Lung microvascular endothelial cell (primary cell): Measurements from ENCODE around the gene PTPRN. TPM values are rescaled to one million over a fixed set of nuclear protein-coding genes. Genes with fewer than 3 reads are reported as not detected.
"Not testable (repeated sequence)": the region's sequence is repeated elsewhere in the genome, so short reads cannot be mapped to it uniquely, and the experiment has no call there.

ENCODE experiments used
- DNase-seq, 2 donors: peaks; one replicate each; pipeline versions ENCODE4 v3.0.0 to v3.0.0-alpha.2; 2010; ENCODE audit warnings: low read depth in 2 of 2
- total RNA-seq: library from RNA; depleted of rRNA; stranded (reverse); fragments of >200 nt; gene quantifications from 2 replicates; pipeline ENCODE4 v1.2.1, GENCODE V29; 2014

Gene PTPRN
- total RNA-seq, 1 donor from 2014 or later = not detected

GRCh38 chr2:219270055-219270372 lies 39.2 kb downstream of the PTPRN start:
- no peak for DNase-seq

- DNase-seq = no peak
These were observed 39.7 kb downstream of the PTPRN start for GRCh38 chr2:219269362-219270054.

GRCh38 chr2:219268294-219268693 lies 40.9 kb downstream of the PTPRN start:
- DNase-seq = no peak

DNA sequence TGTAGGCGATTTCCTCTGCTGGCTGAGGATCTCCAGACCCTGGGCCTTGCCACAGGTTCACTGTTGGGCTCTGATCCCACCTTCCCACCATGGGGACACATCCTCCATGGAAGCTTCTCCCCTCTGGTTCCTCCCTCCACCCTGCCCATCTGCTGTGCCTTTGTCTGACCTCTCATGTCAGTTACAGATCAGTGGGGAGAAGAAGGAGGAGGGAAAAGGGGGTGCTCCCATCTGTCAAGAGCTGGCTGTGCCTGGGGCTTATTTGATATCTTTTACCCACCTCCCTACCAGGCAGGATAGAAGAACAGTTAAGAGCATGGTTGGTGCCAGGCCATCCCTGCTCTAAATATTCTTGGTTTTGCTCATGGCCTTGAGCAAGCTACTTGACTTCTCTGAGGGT lies 42.3 kb downstream of the PTPRN start:
- DNase-seq = no peak

- no peak for DNase-seq
These were observed 43.0 kb downstream of the PTPRN start for GRCh38 chr2:219266232-219266631.

DNA sequence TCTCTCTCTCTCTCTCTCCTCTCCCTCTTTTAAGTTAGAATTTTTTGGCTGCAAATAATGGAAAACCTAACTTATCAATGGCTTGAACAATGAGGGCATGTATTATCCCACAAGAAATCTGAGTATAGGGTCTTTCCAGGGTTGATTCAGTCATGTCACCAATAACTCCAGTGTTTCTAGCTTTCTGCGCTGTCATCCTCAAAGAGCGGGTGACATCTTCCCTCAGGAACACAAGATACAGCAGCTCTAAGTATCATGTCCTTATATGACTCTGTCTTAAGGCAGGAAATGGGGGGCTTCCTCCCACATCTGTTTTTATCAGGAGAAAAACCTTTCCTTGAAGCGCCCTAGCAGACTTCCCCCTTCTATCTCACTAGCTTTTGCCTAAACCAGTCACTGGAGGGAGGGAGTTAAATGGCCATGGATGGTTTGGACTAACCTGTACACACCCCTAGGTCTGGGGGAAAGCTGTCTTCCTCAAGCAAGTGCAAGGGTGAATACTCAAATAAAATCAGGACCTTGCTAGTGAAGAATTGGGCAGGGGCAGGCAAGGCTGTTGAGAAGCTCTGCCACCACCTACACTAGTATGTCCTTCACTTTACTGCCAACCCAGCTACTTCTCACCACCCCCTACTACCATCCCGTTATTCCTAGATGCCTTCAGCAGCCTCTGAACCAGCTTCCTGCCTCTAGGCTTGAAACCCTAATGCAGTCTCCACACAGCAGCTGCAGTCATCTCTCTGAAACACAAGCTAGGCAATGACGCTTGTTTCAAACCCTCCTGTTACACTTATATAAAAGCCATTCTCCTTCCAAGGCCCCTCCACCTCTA lies 48.0 kb downstream of the PTPRN start:
- DNase-seq = no peak

- not testable (repeated sequence) for DNase-seq
These were observed 50.3 kb downstream of the PTPRN start for GRCh38 chr2:219258942-219259341.

DNA sequence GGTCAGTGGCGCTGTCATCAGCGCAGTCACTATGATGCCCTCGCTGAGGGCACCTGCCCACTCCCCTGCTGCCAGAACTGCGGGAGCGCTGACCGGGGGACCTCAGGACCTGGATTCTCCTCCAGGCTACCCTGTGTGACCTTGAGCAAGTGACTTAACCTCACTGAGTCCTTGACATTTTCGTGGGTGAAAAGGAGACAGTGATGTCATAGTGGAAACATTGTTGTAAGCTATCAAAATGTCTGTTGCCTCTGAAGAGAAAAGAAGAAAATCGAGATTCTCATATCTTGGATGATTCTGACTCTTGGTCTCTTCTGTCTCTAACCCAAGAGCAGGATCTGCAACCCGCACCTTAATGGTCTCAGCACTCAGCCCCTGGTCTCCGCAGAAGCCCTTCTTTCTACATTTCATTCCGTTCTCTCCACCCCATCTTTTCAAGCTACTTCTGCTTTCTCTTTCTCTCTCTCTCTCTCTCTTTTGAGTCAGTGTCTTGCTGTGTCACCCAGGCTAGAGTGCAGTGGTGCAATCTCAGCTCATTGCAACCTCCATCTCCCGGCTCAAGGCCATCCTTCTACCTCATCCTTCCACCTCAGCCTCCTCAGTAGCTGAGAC lies 54.5 kb downstream of the PTPRN start:
- DNase-seq = no peak

- peak; percentile 71 to 79 for DNase-seq
These were observed 55.2 kb downstream of the PTPRN start, which contains the start of gene TUBA4A for GRCh38 chr2:219253753-219254589. Gene TUBA4A, minus strand, starts transcription at chr2:219253918. Its CDS starts 60 bp downstream, at chr2:219253858.

GRCh38 chr2:219252900-219253752 lies 56.1 kb downstream of the PTPRN start, which contains the start of gene TUBA4B:
Gene TUBA4B, plus strand, starts transcription at chr2:219253243. Its CDS starts 165 bp downstream, at chr2:219253408.
- peak; percentile 12 to 19 for DNase-seq

GRCh38 chr2:219252570-219252899 lies 56.7 kb downstream of the PTPRN start:
- DNase-seq = no peak

- no peak for DNase-seq
These were observed 57.1 kb downstream of the PTPRN start for GRCh38 chr2:219252084-219252483.

DNA sequence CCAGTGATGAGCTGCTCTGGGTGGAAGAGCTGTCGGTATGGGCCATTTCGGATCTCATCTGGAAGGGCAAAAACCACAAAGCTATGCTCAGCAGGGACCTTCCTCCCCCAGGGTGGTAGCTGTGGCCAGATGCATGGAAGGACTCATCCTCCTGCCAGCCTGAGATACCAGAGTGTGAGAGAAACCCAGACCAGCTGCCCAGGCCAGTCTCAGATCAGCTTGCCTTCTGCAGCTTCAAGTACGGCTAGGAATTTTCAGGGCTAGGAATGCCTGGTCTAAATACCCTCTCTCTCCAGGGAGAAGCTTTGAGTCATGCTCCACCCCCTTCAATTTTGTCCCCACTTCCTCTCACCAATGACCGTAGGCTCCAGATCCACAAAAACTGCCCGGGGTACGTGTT lies 57.5 kb downstream of the PTPRN start:
- DNase-seq = no peak

DNA sequence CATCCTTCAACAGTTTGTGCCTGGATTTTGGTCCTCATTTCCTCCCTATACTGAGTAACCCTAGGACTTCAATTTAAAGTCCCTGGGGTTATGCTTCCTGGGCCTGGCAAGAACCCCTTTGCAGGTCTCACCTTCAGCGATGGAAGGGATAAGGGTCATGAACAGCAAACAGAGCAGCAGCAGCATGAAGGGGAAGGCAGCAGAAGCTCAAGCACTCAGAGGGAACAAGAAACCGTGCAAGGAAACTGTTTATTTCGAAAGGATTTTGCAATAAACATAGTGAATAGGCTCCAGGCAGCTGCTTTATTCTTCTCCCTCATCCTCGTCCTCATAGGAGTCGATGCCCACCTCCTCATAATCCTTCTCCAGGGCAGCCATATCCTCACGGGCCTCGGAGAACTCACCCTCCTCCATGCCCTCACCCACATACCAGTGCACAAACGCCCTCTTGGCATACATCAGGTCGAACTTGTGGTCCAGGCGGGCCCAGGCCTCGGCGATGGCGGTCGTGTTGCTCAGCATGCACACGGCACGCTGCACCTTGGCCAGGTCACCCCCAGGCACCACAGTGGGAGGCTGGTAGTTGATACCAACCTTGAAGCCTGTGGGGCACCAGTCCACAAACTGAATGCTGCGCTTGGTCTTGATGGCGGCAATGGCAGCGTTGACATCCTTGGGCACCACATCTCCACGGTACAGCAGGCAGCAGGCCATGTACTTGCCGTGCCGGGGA lies 59.0 kb downstream of the PTPRN start:
- no peak for DNase-seq

- peak; percentile 70 to 77 for DNase-seq
These were observed 59.8 kb downstream of the PTPRN start for GRCh38 chr2:219249203-219249980.

- no peak for DNase-seq
These were observed 60.4 kb downstream of the PTPRN start for GRCh38 chr2:219248845-219249202.

DNA sequence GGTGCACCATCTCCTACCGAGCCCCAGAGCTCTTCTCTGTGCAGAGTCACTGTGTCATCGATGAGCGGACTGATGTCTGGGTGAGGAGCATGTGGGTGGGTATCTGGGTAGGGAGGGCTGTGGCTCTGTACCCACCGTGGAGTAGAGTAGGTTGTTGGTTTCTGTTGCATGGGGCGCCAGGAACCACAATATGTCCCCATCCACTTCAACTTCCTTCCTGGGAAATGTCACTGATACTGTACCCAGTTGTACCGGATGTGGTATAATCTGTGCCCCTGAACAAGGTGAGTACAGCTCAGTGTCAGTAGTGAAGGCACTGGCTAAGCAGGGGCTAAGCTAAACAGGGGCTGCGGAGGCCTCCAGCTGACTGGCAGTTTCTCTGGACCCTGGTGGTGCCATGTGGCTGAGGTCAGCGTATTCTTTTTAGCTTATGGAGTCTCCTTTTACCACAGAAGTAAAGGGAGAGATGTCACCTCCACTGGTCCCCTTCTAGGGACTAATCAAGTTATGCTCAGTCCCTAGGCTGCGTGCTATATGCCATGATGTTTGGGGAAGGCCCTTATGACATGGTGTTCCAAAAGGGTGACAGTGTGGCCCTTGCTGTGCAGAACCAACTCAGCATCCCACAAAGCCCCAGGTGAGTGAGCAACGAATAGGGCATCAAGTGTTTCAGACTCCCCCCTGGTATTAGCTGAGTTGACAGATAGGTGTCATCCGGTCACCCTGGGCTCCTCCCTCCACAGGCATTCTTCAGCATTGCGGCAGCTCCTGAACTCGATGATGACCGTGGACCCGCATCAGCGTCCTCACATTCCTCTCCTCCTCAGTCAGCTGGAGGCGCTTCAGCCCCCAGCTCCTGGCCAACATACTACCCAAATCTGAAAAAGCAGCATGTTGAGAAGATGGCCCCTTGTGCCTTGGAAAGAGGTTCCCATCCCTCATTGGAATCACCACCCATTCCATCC lies 61.2 kb downstream of the PTPRN start:
- DNase-seq = no peak

DNA sequence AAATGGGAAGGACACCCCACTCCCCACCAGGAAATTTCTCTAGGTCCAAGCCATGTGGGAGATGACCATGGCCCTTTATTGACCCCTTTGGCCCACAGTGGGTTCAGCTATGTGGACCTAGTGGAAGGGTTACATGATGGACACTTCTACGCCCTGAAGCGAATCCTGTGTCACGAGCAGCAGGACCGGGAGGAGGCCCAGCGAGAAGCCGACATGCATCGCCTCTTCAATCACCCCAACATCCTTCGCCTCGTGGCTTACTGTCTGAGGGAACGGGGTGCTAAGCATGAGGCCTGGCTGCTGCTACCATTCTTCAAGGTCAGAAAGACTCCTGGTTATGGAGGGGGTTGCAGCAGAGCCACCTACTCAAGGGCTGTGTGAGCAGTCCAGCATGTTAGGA lies 62.6 kb downstream of the PTPRN start:
- no peak for DNase-seq
